ENCODE measurements around the gene MERTK. TPM values are rescaled to one million over a fixed set of nuclear protein-coding genes. Genes with fewer than 3 reads are reported as not detected.

MERTK gene
- polyA plus RNA-seq, 1 of the 3 experiments (the other 2 are of a cell fraction): 9.6 TPM

DNA sequence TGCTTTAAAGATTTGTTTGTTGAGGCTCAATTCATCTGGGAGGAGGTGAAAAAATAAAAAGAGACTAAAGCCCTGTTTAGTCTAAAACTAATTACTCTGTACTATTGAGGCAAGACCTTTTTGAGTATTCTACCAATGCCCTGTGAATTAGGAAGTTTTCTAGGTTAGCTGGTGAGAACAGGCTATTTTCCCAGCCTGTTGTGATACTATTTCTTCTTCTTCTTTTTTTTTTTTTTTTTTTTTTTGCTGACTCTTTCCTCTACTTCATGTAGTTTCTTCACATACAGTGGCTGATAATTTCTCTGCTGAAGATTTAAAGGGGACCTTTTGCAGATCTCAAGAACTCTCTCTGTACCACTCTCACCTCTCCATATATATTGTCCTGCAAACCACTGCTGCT lies 147.8 kb downstream of the MERTK start:
- no peaks in the 10 kb centered on the region for H3K27me3 ChIP-seq (ENCODE audit: insufficient read depth)
- DNase-seq: no peak
- no peak overlapping the region for H3K9ac ChIP-seq
- ChIA-PET CTCF (interaction anchor here (0.9 to 10.1 kb wide), 3 partner anchors 140 to 154 kb away, joined by 3 to 215 read pairs (median 72); partner anchors contain the start of gene MERTK), POLR2A (interaction anchor here (1.4 kb wide), 1 partner anchor 148 kb away, joined by 5 read pairs; the partner anchor contains the start of gene MERTK)
- H3K36me3 ChIP-seq (replicated peaks in 1 of 2; ENCODE audit: control insufficient read depth in 1 of 2, insufficient read depth in 2 of 2, low read length in 1 of 2): no peaks in the 10 kb centered on the region
- H3K9me2 ChIP-seq: no peaks in the 10 kb centered on the region
- no peaks in the 10 kb centered on the region for H4K20me1 ChIP-seq (ENCODE audit: insufficient read depth)
- H3K27ac ChIP-seq (ENCODE audit: low read depth in 2 of 2, low read length in 1 of 2): no peak overlapping the region
- no peak overlapping the region for H3K4me3 ChIP-seq (ENCODE audit: low read depth in 2 of 2, low read length in 1 of 2)
- TF ChIP-seq GATA2 (CRISPR knock-in tag; IDR thresholded peaks at IDR 0.05) (no peak), NRF1 (IDR thresholded peaks at IDR 0.05; ENCODE audit: low read depth, low read length) (no peak), MAX (IDR thresholded peaks at IDR 0.05; ENCODE audit: low read depth) (no peak), PBX3 (IDR thresholded peaks at IDR 0.05) (no peak), IRF3 (IDR thresholded peaks at IDR 0.05; ENCODE audit: low read depth, low read length) (no peak)
- TF ChIP-seq, protein P1, sequence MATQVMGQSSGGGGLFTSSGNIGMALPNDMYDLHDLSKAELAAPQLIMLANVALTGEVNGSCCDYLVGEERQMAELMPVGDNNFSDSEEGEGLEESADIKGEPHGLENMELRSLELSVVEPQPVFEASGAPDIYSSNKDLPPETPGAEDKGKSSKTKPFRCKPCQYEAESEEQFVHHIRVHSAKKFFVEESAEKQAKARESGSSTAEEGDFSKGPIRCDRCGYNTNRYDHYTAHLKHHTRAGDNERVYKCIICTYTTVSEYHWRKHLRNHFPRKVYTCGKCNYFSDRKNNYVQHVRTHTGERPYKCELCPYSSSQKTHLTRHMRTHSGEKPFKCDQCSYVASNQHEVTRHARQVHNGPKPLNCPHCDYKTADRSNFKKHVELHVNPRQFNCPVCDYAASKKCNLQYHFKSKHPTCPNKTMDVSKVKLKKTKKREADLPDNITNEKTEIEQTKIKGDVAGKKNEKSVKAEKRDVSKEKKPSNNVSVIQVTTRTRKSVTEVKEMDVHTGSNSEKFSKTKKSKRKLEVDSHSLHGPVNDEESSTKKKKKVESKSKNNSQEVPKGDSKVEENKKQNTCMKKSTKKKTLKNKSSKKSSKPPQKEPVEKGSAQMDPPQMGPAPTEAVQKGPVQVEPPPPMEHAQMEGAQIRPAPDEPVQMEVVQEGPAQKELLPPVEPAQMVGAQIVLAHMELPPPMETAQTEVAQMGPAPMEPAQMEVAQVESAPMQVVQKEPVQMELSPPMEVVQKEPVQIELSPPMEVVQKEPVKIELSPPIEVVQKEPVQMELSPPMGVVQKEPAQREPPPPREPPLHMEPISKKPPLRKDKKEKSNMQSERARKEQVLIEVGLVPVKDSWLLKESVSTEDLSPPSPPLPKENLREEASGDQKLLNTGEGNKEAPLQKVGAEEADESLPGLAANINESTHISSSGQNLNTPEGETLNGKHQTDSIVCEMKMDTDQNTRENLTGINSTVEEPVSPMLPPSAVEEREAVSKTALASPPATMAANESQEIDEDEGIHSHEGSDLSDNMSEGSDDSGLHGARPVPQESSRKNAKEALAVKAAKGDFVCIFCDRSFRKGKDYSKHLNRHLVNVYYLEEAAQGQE (IDR thresholded peaks at IDR 0.05; ENCODE audit: low read depth, low read length): no peak
- TF ChIP-seq, protein P2, sequence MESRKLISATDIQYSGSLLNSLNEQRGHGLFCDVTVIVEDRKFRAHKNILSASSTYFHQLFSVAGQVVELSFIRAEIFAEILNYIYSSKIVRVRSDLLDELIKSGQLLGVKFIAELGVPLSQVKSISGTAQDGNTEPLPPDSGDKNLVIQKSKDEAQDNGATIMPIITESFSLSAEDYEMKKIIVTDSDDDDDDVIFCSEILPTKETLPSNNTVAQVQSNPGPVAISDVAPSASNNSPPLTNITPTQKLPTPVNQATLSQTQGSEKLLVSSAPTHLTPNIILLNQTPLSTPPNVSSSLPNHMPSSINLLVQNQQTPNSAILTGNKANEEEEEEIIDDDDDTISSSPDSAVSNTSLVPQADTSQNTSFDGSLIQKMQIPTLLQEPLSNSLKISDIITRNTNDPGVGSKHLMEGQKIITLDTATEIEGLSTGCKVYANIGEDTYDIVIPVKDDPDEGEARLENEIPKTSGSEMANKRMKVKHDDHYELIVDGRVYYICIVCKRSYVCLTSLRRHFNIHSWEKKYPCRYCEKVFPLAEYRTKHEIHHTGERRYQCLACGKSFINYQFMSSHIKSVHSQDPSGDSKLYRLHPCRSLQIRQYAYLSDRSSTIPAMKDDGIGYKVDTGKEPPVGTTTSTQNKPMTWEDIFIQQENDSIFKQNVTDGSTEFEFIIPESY (IDR thresholded peaks at IDR 0.05; ENCODE audit: borderline replicate concordance, low read depth): no peak
- H3K9me3 ChIP-seq: peaks cover 8% of the 10 kb centered on the region; the same call in 1 of the 2 replicates
- peaks cover 0 to 3% of the 10 kb centered on the region in 2 experiments; a peak in 1 of 4 replicates for H3K4me1 ChIP-seq (ENCODE audit: control insufficient read depth in 1 of 2, insufficient read depth in 2 of 2, low read depth in 1 of 2, low read length in 1 of 2)
- H3K4me2 ChIP-seq: no peak overlapping the region
- H3F3A ChIP-seq (replicated peaks; ENCODE audit: insufficient read depth): no peaks in the 10 kb centered on the region
- no peak overlapping the region for H2AFZ ChIP-seq (ENCODE audit: low read depth)
- no peaks in the 10 kb centered on the region for H3K79me2 ChIP-seq (ENCODE audit: insufficient read depth)

Data from SK-N-SH (cell line).